Mesenchymal stem cell (in vitro differentiated cells and primary cell): ENCODE measurements around the gene KYAT1.

ENCODE experiments used
- DNase-seq: peaks from one replicate; pipeline ENCODE4 v3.0.0-alpha.2; 2013
- H2AFZ ChIP-seq: one replicate; pipeline ENCODE4 v1.6.1; 2013; ENCODE audit warnings: low read depth, mild to moderate bottlenecking, control low read depth, inconsistent platforms, low read length, moderate library complexity
- H2AK5ac ChIP-seq: 2 replicates; pipeline ENCODE4 v1.6.1; 2013; ENCODE audit warnings: low read length, moderate library complexity, mild to moderate bottlenecking, inconsistent platforms; ENCODE audit not compliant: severe bottlenecking
- H2BK120ac ChIP-seq: one replicate; pipeline ENCODE4 v1.6.1; 2013; ENCODE audit warnings: low read depth, mild to moderate bottlenecking, inconsistent platforms, low read length, moderate library complexity
- H2BK12ac ChIP-seq, 2 experiments: one replicate each; pipeline ENCODE4 v1.6.1; 2013; ENCODE audit warnings: inconsistent platforms in 2 of 2, low read length in 2 of 2, mild to moderate bottlenecking in 2 of 2, moderate library complexity in 2 of 2, control low read depth in 1 of 2
- H2BK15ac ChIP-seq: one replicate; pipeline ENCODE4 v1.6.1; 2013; ENCODE audit warnings: mild to moderate bottlenecking, low read depth, inconsistent platforms; ENCODE audit not compliant: poor library complexity, severe bottlenecking
- H2BK5ac ChIP-seq: 2 replicates; pipeline ENCODE4 v1.6.1; 2013; ENCODE audit warnings: low read depth, mild to moderate bottlenecking, low read length, control low read depth, inconsistent platforms; ENCODE audit not compliant: poor library complexity, severe bottlenecking
- H3K14ac ChIP-seq, 2 experiments: one replicate each; pipeline ENCODE4 v1.6.1; 2013; ENCODE audit warnings: inconsistent platforms in 2 of 2, low read length in 2 of 2, control low read depth in 1 of 2, mild to moderate bottlenecking in 1 of 2, moderate library complexity in 1 of 2
- H3K18ac ChIP-seq, 2 experiments: one replicate each; pipeline ENCODE4 v1.6.1; 2013; ENCODE audit warnings: inconsistent platforms in 2 of 2, low read length in 2 of 2, control low read depth in 1 of 2, low read depth in 1 of 2, mild to moderate bottlenecking in 1 of 2
- H3K23ac ChIP-seq, 2 experiments: one replicate each; pipeline ENCODE4 v1.6.1; 2013; ENCODE audit warnings: inconsistent platforms in 2 of 2, low read length in 2 of 2, mild to moderate bottlenecking in 2 of 2, moderate library complexity in 2 of 2, control low read depth in 1 of 2
- H3K27ac ChIP-seq: 2 replicates; pipeline ENCODE4 v1.5.1; 2013; ENCODE audit warnings: mild to moderate bottlenecking, moderate library complexity, low read length, control low read depth, inconsistent platforms; ENCODE audit not compliant: poor library complexity, severe bottlenecking
- H3K27me3 ChIP-seq, 2 experiments: 2 replicates each; pipeline versions ENCODE4 v1.6.1 to v1.7.0; 2013; ENCODE audit warnings: low read length in 2 of 2, mild to moderate bottlenecking in 2 of 2, moderate library complexity in 2 of 2, control low read depth in 1 of 2, inconsistent platforms in 1 of 2; ENCODE audit not compliant: control insufficient read depth in 1 of 2, insufficient read depth in 1 of 2
- H3K36me3 ChIP-seq, 2 experiments: 2 replicates each; pipeline versions ENCODE4 v1.6.1 to v1.7.0; 2013; ENCODE audit warnings: low read length in 2 of 2, control low read depth in 1 of 2, inconsistent platforms in 1 of 2, low read depth in 1 of 2, mild to moderate bottlenecking in 1 of 2; ENCODE audit not compliant: insufficient read depth in 2 of 2, control insufficient read depth in 1 of 2
- H3K4ac ChIP-seq, 2 experiments: one replicate each; pipeline ENCODE4 v1.6.1; 2013; ENCODE audit warnings: inconsistent platforms in 2 of 2, low read length in 2 of 2, mild to moderate bottlenecking in 2 of 2, moderate library complexity in 2 of 2, control low read depth in 1 of 2, low read depth in 1 of 2
- H3K4me1 ChIP-seq: 2 replicates; pipeline ENCODE4 v1.6.1; 2013; ENCODE audit warnings: low read depth, low read length, control low read depth; ENCODE audit not compliant: control insufficient read depth, insufficient read depth
- H3K4me2 ChIP-seq: 2 replicates; pipeline ENCODE4 v1.6.1; 2013; ENCODE audit warnings: low read length, mild to moderate bottlenecking, inconsistent platforms; ENCODE audit not compliant: poor library complexity, severe bottlenecking
- H3K4me3 ChIP-seq, 2 experiments: 2 replicates each; pipeline versions ENCODE4 v1.5.1 to v1.7.0; 2013; ENCODE audit warnings: low read length in 2 of 2, mild to moderate bottlenecking in 2 of 2, control low read depth in 1 of 2, low read depth in 1 of 2; ENCODE audit not compliant: insufficient read depth in 1 of 2
- H3K79me1 ChIP-seq: replicated peaks from 2 replicates; pipeline ENCODE4 v1.6.1; 2013; ENCODE audit warnings: mild to moderate bottlenecking, control low read depth, low read length, inconsistent platforms; ENCODE audit not compliant: poor library complexity, severe bottlenecking
- H3K9ac ChIP-seq: 2 replicates; pipeline ENCODE4 v1.7.0; 2013; ENCODE audit warnings: mild to moderate bottlenecking, low read length, moderate library complexity
- H3K9me3 ChIP-seq: 2 replicates; pipeline ENCODE4 v1.7.0; 2013; ENCODE audit warnings: mild to moderate bottlenecking, low read length; ENCODE audit not compliant: control insufficient read depth
- H4K8ac ChIP-seq: one replicate; pipeline ENCODE4 v1.6.1; 2013; ENCODE audit warnings: inconsistent platforms, mild to moderate bottlenecking, low read length, moderate library complexity
- H4K91ac ChIP-seq: one replicate; pipeline ENCODE4 v1.6.1; 2013; ENCODE audit warnings: mild to moderate bottlenecking, low read length, inconsistent platforms
- whole genome bisulfite sequencing: methylation state at CpG from one replicate; pipeline ENCODE4 v1.1.7; 2013; ENCODE audit warnings: mixed read lengths; 5-methylcytosine and 5-hydroxymethylcytosine counted together

Gene KYAT1

GRCh38 chr9:128887914-128888350 is 6.2 kb upstream of the KYAT1 start:
- WGBS = 42% methylated on average over 6 of the region's 9 CpGs

DNA sequence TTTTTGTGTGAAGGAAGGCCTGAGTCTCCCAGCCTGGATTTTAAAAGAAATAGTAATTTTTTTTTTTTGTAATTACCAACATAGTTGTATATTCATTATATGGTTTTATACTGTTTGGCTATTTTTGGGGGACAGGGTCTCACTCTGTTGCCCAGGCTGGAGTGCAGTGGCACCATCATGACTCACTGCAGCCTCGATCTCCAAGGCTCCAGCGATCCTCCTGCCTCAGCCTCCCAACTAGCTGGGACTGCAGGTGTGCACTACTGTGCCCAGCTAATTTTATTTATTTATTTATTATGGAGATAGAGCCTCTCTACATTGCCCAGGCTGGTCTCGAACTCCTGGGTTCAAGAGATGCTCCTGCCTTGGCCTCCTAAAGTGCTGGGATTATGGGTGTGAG is 5.3 kb upstream of the KYAT1 start:
- Histone ChIP-seq H3K4me2 (no peak overlapping the region), H3K27me3 (no peaks in the 10 kb centered on the region), H3K27ac (no peak overlapping the region), H3K4ac (no peak overlapping the region), H3K4me1 (peaks cover 40% of the 10 kb centered on the region), H2BK120ac (no peak overlapping the region), H3K23ac (no peak overlapping the region), H2BK15ac (no peak overlapping the region), H2BK12ac (no peak overlapping the region), H3K9ac (no peak overlapping the region), H2AK5ac (no peak overlapping the region), H3K79me1 (peaks cover 30% of the 10 kb centered on the region), H3K18ac (no peak overlapping the region), H3K14ac (no peak overlapping the region), H4K8ac (no peak overlapping the region), H3K36me3 (peaks cover 38 to 54% of the 10 kb centered on the region in 2 experiments), H3K4me3 (no peak overlapping the region), H2BK5ac (no peak overlapping the region), H4K91ac (no peak overlapping the region), H3K9me3 (no peaks in the 10 kb centered on the region), H2AFZ (no peak overlapping the region)
- DNase-seq = no peak
- 100% methylated on average over 2 of the region's 3 CpGs for WGBS

More at GRCh38 chr9:128887914-128888350, 6.2 kb upstream of the KYAT1 start:
- peak overlapping the region; percentile 35 for H2BK120ac ChIP-seq
- H2AFZ ChIP-seq = no peak overlapping the region
- H3K9me3 ChIP-seq = no peaks in the 10 kb centered on the region
- H3K23ac ChIP-seq = no peak overlapping the region
- peaks cover 49% of the 10 kb centered on the region for H3K4me1 ChIP-seq
- H3K14ac ChIP-seq = no peak overlapping the region
- H3K27me3 ChIP-seq = no peaks in the 10 kb centered on the region
- H2BK15ac ChIP-seq = no peak overlapping the region
- peaks cover 32% of the 10 kb centered on the region for H3K79me1 ChIP-seq
- H2BK5ac ChIP-seq = no peak overlapping the region
- peaks cover 38 to 59% of the 10 kb centered on the region in 2 experiments for H3K36me3 ChIP-seq
- peak overlapping the region; percentile 44 to 48 for H3K18ac ChIP-seq
- DNase-seq = peak; percentile 25
- peak overlapping the region; percentile 53 for H4K91ac ChIP-seq
- H4K8ac ChIP-seq = peak overlapping the region; percentile 89
- peak overlapping the region in 1 of 2 experiments; percentile 41 for H3K4ac ChIP-seq
- H2BK12ac ChIP-seq = peak overlapping the region; percentile 45 to 49
- H2AK5ac ChIP-seq = peak overlapping the region; percentile 17
- H3K27ac ChIP-seq = peak overlapping the region; percentile 63
- H3K4me3 ChIP-seq = no peak overlapping the region
- peak overlapping the region; percentile 31 for H3K9ac ChIP-seq
- H3K4me2 ChIP-seq = no peak overlapping the region

- no peak overlapping the region for H4K8ac ChIP-seq
- H3K4me2 ChIP-seq = no peak overlapping the region
- no peaks in the 10 kb centered on the region for H3K27me3 ChIP-seq
- no peak overlapping the region for H3K18ac ChIP-seq
- WGBS = 80% methylated on average over 13 of the region's 13 CpGs
- DNase-seq = peak; percentile 30
- peaks cover 34% of the 10 kb centered on the region for H3K4me1 ChIP-seq
- H3K14ac ChIP-seq = no peak overlapping the region
- H3K23ac ChIP-seq = no peak overlapping the region
- no peak overlapping the region for H3K27ac ChIP-seq
- H2AFZ ChIP-seq = no peak overlapping the region
- no peaks in the 10 kb centered on the region for H3K9me3 ChIP-seq
- peaks cover 23% of the 10 kb centered on the region for H3K79me1 ChIP-seq
- peak overlapping the region; percentile 19 for H2AK5ac ChIP-seq
- H3K4ac ChIP-seq = no peak overlapping the region
- no peak overlapping the region for H3K9ac ChIP-seq
- H2BK120ac ChIP-seq = no peak overlapping the region
- H2BK12ac ChIP-seq = no peak overlapping the region
- H2BK15ac ChIP-seq = no peak overlapping the region
- H3K4me3 ChIP-seq = no peak overlapping the region
- no peak overlapping the region for H2BK5ac ChIP-seq
- H3K36me3 ChIP-seq = peaks cover 38 to 48% of the 10 kb centered on the region in 2 experiments
- peak overlapping the region; percentile 40 for H4K91ac ChIP-seq
Measured at GRCh38 chr9:128886211-128886891, 4.6 kb upstream of the KYAT1 start.

- 96% methylated on average over 15 of the region's 15 CpGs for WGBS
- Histone ChIP-seq H4K8ac (no peak overlapping the region), H2BK15ac (no peak overlapping the region)
Measured at GRCh38 chr9:128885798-128886197, 4.0 kb upstream of the KYAT1 start.

More at GRCh38 chr9:128885798-128886197, 4.0 kb upstream of the KYAT1 start:
- H3K4ac ChIP-seq = no peak overlapping the region
- H2BK120ac ChIP-seq = no peak overlapping the region
- no peak overlapping the region for H2BK12ac ChIP-seq
- H3K9me3 ChIP-seq = no peaks in the 10 kb centered on the region
- H3K9ac ChIP-seq = no peak overlapping the region
- H2AK5ac ChIP-seq = no peak overlapping the region
- no peak overlapping the region for H3K23ac ChIP-seq
- no peak overlapping the region for H2AFZ ChIP-seq
- DNase-seq = no peak
- no peak overlapping the region for H3K18ac ChIP-seq
- H3K36me3 ChIP-seq = peaks cover 38 to 46% of the 10 kb centered on the region in 2 experiments
- peaks cover 21% of the 10 kb centered on the region for H3K79me1 ChIP-seq
- H3K14ac ChIP-seq = no peak overlapping the region
- H4K91ac ChIP-seq = peak overlapping the region; percentile 34
- no peak overlapping the region for H3K4me3 ChIP-seq
- H3K4me2 ChIP-seq = no peak overlapping the region
- H3K27ac ChIP-seq = no peak overlapping the region
- H3K4me1 ChIP-seq = peaks cover 34% of the 10 kb centered on the region
- H2BK5ac ChIP-seq = no peak overlapping the region
- no peaks in the 10 kb centered on the region for H3K27me3 ChIP-seq
